Tibial artery (tissue), 4 donors: ENCODE results near the gene CNTNAP2.
"Not testable (repeated sequence)": the region's sequence is repeated elsewhere in the genome, so short reads cannot be mapped to it uniquely, and the experiment has no call there.

Experiments used
- DNase-seq, 2 donors: peaks; one replicate each; pipeline ENCODE4 v3.0.0-alpha.2; 2019
- H3K27ac ChIP-seq, 2 donors: fragments of 200-600 bp; sonication (generic) in 1 of 2; 1 replicate in 1 of 2; 2 replicates in 1 of 2; pipeline ENCODE4 v1.5.1; 2018 to 2019; ENCODE audit warnings: mild to moderate bottlenecking in 1 of 2
- H3K27me3 ChIP-seq, 2 donors: fragments of 200-600 bp; sonication (generic) in 1 of 2; one replicate each; pipeline versions ENCODE4 v1.5.1 to v1.6.0; 2016 to 2019
- H3K36me3 ChIP-seq, 3 donors: fragments of 200-600 bp; sonication (generic) in 2 of 3; one replicate each; pipeline ENCODE4 v1.5.1; 2016 to 2019; ENCODE audit warnings: mild to moderate bottlenecking in 2 of 3
- H3K4me1 ChIP-seq, 4 donors: fragments of 200-600 bp; sonication (generic) in 2 of 4; 1 replicate in 3 of 4; 2 replicates in 1 of 4; pipeline ENCODE4 v1.5.1; 2016 to 2019
- H3K4me3 ChIP-seq, 2 donors: fragments of 200-600 bp; sonication (generic) in 1 of 2; 1 replicate in 1 of 2; 2 replicates in 1 of 2; pipeline ENCODE4 v1.5.1; 2018 to 2019; ENCODE audit warnings: mild to moderate bottlenecking in 2 of 2
- H3K9me3 ChIP-seq, 3 donors: fragments of 200-600 bp; sonication (generic) in 1 of 3; one replicate each; pipeline ENCODE4 v1.5.1; 2016 to 2019
- intact Hi-C: fragments of 100-400 bp; cut with DNase I; formaldehyde crosslinking; loops from one replicate; pipeline ENCODE4 v1.15.0; 2023; ENCODE audit warnings: low total_unique reads
- TF ChIP-seq, protein P1 (sequence below), 2 experiments: fragments of 200-600 bp in 1 of 2; fragments of 450-650 bp in 1 of 2; IDR thresholded peaks; one replicate each; pipeline ENCODE4 v1.5.1; 2017 to 2019; ENCODE audit warnings: antibody characterized with exemption in 2 of 2, mild to moderate bottlenecking in 1 of 2, moderate library complexity in 1 of 2

The CNTNAP2 gene

DNA sequence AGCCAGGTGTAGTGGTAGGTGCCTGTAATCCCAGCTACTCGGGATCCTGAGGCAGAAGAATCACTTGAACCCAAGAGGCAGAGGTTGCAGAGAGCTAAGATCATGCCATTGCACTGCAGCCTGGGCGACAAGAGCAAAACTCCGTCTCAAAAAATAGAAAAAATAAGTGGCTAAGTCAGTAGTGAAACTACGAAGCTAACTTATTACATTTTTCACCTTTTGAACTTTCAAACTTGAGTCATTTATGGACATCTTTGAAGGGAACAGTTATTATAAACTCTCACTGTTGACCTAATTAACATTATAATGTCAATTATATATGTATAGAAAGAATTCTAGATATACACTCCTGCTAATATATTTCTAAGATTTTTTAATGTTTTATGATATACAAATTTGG is 1932.5 kb downstream of the CNTNAP2 start:
- Histone ChIP-seq H3K27ac (no peak overlapping the region), H3K27me3 (no peaks in the 10 kb centered on the region), H3K4me3 (no peak overlapping the region), H3K9me3 (peaks cover 0 to 5% (median 0%) of the 10 kb centered on the region in 3 donors), H3K36me3 (no peaks in the 10 kb centered on the region), H3K4me1 (no peaks in the 10 kb centered on the region)
- TF ChIP-seq, protein P1, sequence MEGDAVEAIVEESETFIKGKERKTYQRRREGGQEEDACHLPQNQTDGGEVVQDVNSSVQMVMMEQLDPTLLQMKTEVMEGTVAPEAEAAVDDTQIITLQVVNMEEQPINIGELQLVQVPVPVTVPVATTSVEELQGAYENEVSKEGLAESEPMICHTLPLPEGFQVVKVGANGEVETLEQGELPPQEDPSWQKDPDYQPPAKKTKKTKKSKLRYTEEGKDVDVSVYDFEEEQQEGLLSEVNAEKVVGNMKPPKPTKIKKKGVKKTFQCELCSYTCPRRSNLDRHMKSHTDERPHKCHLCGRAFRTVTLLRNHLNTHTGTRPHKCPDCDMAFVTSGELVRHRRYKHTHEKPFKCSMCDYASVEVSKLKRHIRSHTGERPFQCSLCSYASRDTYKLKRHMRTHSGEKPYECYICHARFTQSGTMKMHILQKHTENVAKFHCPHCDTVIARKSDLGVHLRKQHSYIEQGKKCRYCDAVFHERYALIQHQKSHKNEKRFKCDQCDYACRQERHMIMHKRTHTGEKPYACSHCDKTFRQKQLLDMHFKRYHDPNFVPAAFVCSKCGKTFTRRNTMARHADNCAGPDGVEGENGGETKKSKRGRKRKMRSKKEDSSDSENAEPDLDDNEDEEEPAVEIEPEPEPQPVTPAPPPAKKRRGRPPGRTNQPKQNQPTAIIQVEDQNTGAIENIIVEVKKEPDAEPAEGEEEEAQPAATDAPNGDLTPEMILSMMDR (IDR thresholded peaks at IDR 0.05) = no peak
- no peak for DNase-seq
- intact Hi-C loops = no loop called here

DNA sequence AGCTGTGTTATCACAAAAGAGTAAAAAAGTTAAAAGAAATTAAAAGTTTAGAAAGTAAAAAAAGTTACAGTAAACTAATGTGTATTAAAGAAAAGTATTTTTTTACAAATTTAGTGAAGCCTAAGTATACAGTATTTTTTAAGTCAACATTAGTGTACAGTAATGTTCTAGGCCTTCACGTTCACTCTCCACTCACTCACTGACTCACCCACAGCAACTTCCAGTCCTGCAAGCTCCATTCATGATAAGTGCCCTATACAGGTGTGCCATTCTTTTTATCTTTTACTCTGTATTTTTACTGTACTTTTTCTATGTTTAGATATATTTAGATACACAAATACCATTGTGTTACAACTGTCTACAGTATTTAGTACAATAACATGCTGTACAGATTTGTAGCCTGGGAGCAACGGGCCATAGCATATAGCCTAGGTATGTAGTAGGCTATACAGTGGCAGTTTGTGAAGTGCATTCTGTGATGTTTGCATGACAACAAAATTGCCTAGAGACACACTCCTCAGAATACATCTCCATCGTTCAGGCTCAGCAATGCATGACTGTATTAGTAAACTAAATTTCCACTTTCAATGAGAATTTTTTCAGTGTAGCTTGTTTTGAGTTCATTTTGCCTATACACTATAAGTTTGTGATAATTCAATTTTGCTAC is 1934.0 kb downstream of the CNTNAP2 start:
- TF ChIP-seq, protein P1 (IDR thresholded peaks at IDR 0.05) = no peak
- intact Hi-C loops = no loop called here
- Histone ChIP-seq H3K27me3 (no peaks in the 10 kb centered on the region), H3K27ac (no peak overlapping the region), H3K9me3 (no peaks in the 10 kb centered on the region), H3K36me3 (no peaks in the 10 kb centered on the region), H3K4me1 (no peaks in the 10 kb centered on the region), H3K4me3 (no peak overlapping the region)
- DNase-seq = no peak

DNA sequence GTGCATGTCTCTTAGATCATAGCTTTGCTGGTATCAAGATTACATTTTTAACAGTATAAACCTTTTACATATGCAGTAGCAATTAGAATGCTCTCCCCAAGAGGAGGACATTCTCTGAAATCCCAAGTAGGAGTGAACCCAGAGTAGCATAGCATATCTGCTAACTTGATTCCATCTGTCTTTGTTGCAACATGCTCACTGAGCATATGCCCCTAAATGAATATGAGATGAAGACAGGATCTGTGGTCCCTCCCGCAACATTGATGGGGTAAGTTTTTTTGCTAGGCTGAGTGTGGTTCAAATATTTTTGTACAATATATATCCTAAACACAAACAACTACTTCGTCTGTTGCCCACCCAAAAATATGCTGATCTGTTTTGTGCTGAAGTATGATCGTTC is 1939.8 kb downstream of the CNTNAP2 start:
- no peak for DNase-seq
- Histone ChIP-seq H3K36me3 (no peaks in the 10 kb centered on the region), H3K4me1 (no peaks in the 10 kb centered on the region), H3K27me3 (no peaks in the 10 kb centered on the region), H3K4me3 (no peak overlapping the region), H3K27ac (no peak overlapping the region), H3K9me3 (no peaks in the 10 kb centered on the region)
- TF ChIP-seq, protein P1 (IDR thresholded peaks at IDR 0.05) = no peak
- intact Hi-C loops = no loop called here

DNA sequence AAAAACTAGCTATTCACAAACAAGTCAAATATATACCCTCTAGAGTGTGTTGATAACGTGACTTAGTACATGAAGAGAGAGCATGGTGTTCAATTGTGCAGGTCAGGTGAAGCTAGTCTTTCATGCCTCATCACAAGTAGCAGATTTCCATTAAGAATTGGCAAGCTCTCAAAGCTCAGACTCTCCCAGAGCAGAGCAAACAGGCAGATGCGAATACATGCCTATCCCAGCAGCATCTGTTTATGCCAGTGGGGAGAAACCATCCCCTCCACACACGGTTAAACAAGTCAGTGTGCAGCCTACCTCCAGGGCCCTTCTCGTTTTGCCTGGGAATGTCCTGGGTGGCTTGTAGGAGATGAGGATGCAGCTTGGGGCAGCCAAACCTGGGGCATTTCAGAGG is 1941.5 kb downstream of the CNTNAP2 start:
- H3K36me3 ChIP-seq = no peaks in the 10 kb centered on the region
- no peak overlapping the region for H3K4me3 ChIP-seq
- DNase-seq = no peak
- H3K9me3 ChIP-seq = no peaks in the 10 kb centered on the region
- intact Hi-C loops = no loop called here
- H3K27ac ChIP-seq = no peak overlapping the region
- TF ChIP-seq, protein P1 (IDR thresholded peaks at IDR 0.05) = no peak
- no peaks in the 10 kb centered on the region for H3K27me3 ChIP-seq
- no peaks in the 10 kb centered on the region for H3K4me1 ChIP-seq

DNA sequence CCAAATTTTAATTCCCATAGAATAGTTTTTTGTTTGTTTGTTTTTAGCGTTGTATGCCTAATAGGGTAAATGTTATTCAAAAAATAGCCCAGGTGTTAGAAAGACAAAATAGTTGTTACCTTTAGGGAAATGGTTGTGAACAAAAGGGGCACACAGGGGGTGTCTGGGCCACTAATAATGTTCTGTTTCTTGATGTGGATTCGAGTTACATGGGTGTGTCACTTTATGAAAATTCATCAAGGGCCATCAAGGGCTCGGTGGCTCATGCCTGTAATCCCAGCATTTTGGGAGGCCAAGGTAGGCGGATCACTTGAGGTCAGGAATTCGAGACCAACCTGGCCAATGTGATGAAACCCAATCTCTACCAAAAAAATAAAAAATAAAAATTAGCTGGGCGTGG is 1942.2 kb downstream of the CNTNAP2 start:
- Histone ChIP-seq H3K4me1 (no peaks in the 10 kb centered on the region), H3K36me3 (no peaks in the 10 kb centered on the region), H3K4me3 (no peak overlapping the region), H3K27ac (no peak overlapping the region), H3K27me3 (no peaks in the 10 kb centered on the region), H3K9me3 (no peaks in the 10 kb centered on the region)
- DNase-seq = no peak
- TF ChIP-seq, protein P1 (IDR thresholded peaks at IDR 0.05) = no peak
- intact Hi-C loops = no loop called here

DNA sequence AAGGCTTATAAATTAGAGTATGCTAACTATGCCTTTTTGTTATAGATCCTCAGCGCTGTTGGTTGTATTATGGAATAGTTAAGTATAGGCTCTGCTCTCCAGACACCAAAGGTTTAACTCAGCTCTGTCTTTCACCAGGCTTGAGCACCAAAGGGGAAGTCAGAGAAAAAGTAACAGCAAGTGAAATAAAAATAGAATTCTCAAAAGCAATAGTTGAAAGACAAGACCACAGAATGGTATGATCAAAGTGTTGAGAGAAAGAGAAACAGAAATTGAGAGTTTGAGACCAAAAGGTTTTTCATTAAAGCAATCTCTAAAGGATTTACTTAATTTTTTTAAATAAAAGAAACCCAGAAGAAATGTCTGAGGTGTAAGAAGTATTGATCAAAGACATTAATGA is 1944.1 kb downstream of the CNTNAP2 start:
- DNase-seq = no peak
- H3K36me3 ChIP-seq = no peaks in the 10 kb centered on the region
- H3K4me1 ChIP-seq = no peaks in the 10 kb centered on the region
- TF ChIP-seq, protein P1 (IDR thresholded peaks at IDR 0.05) = no peak
- H3K27ac ChIP-seq = no peak overlapping the region
- no peak overlapping the region for H3K4me3 ChIP-seq
- no peaks in the 10 kb centered on the region for H3K27me3 ChIP-seq
- intact Hi-C loops = no loop called here
- no peaks in the 10 kb centered on the region for H3K9me3 ChIP-seq

DNA sequence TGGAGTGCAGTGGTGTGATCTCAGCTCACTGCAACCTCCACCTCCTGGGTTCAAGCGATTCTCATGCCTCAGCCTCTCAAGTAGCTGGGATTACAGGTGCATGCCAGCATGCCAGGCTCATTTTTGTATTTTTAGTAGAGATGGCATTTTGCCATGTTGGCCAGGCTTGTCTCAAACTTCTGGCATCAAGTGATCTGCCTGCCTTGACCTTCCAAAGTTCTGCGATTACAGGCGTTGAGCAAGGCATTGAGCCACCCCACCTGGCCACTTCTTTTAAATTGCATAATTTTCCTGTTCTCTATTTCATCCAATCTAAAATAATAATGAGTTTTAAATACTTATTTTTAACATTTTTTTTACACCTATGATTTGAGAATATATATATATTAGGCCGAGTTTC is 1961.5 kb downstream of the CNTNAP2 start:
- H3K27me3 ChIP-seq, H3K9me3 ChIP-seq, H3K36me3 ChIP-seq, H3K27ac ChIP-seq, DNase-seq, intact Hi-C loops, H3K4me3 ChIP-seq: not testable (repeated sequence)
- peaks cover 0 to 35% (median 4%) of the 10 kb centered on the region in 4 donors for H3K4me1 ChIP-seq
